HEK293 (cell line): ENCODE measurements around the gene CCDC122.

ENCODE experiments used
- CTCF ChIA-PET: fragments of 350-600 bp; formaldehyde crosslinking; extraction: SDS; loops from one replicate; lab custom pipeline; 2021; ENCODE audit warnings: antibody characterized with exemption; lab: Yijun Ruan, JAX
- POLR2A ChIA-PET: fragments of 300-600 bp; formaldehyde crosslinking; extraction: SDS; loops from one replicate; lab custom pipeline; 2020; ENCODE audit warnings: antibody characterized with exemption, inconsistent platforms; lab: Yijun Ruan, JAX
- H3K27ac ChIP-seq: fragments of 200-500 bp; sonication (Bioruptor generic); 2 replicates; pipeline ENCODE4 v1.5.1; 2014; ENCODE audit warnings: low read depth, low read length, control low read depth, inconsistent platforms; ENCODE audit errors: extremely low read depth
- H3K36me3 ChIP-seq, 2 experiments: fragments of 200-500 bp in 1 of 2; sonication (Bioruptor generic) in 1 of 2; 1 replicate in 1 of 2; 2 replicates in 1 of 2; pipeline ENCODE4 v1.5.1; 2014 to 2017; ENCODE audit warnings: inconsistent platforms in 2 of 2, low read length in 2 of 2; ENCODE audit not compliant: control insufficient read depth in 2 of 2, insufficient read depth in 1 of 2
- H3K4me1 ChIP-seq: fragments of 200-500 bp; sonication (Bioruptor generic); 2 replicates; pipeline ENCODE4 v1.5.1; 2014; ENCODE audit warnings: mild to moderate bottlenecking, low read length, inconsistent platforms; ENCODE audit not compliant: control insufficient read depth, insufficient read depth
- H3K4me3 ChIP-seq: 2 replicates; pipeline ENCODE4 v1.5.1; 2011; ENCODE audit warnings: low read depth, mild to moderate bottlenecking, control low read depth, low read length, moderate library complexity
- H3K9me3 ChIP-seq: fragments of 200-500 bp; sonication (Bioruptor generic); 2 replicates; pipeline ENCODE4 v1.5.1; 2014; ENCODE audit warnings: low read depth, low read length, inconsistent platforms; ENCODE audit not compliant: control insufficient read depth, insufficient read depth
- BCL6B ChIP-seq: fragments of 450-650 bp; formaldehyde crosslinking; IDR thresholded peaks from 2 replicates; pipeline ENCODE4 v1.5.1; 2017; ENCODE audit warnings: missing biosample characterization, missing genetic modification characterization
- GLI2 ChIP-seq: fragments of 450-650 bp; formaldehyde crosslinking; IDR thresholded peaks from 2 replicates; pipeline ENCODE4; 2017; ENCODE audit warnings: missing biosample characterization, missing genetic modification characterization, low read depth, borderline replicate concordance
- KLF9 ChIP-seq: fragments of 450-650 bp; formaldehyde crosslinking; IDR thresholded peaks from 2 replicates; pipeline ENCODE4 v1.5.1; 2016; ENCODE audit warnings: missing biosample characterization, missing genetic modification characterization, low read depth
- OSR2 ChIP-seq: fragments of 450-650 bp; formaldehyde crosslinking; IDR thresholded peaks from 2 replicates; pipeline ENCODE4 v1.5.1; 2016; ENCODE audit warnings: missing biosample characterization, missing genetic modification characterization
- PRDM1 ChIP-seq: fragments of 450-650 bp; formaldehyde crosslinking; IDR thresholded peaks from 2 replicates; pipeline ENCODE4; 2016; ENCODE audit warnings: missing biosample characterization, missing genetic modification characterization
- SP2 ChIP-seq: fragments of 450-650 bp; formaldehyde crosslinking; IDR thresholded peaks from 2 replicates; pipeline ENCODE4 v1.5.1; 2016; ENCODE audit warnings: missing biosample characterization, missing genetic modification characterization
- TCF7L2 ChIP-seq: IDR thresholded peaks from 2 replicates; pipeline ENCODE4 v1.6.1; 2011; ENCODE audit warnings: low read depth, mild to moderate bottlenecking, inconsistent platforms, low read length, moderate library complexity, borderline replicate concordance
- ZBTB26 ChIP-seq: fragments of 450-650 bp; formaldehyde crosslinking; optimal IDR thresholded peaks from 2 replicates; pipeline ENCODE3; 2016; ENCODE audit warnings: missing biosample characterization, mild to moderate bottlenecking, missing genetic modification characterization
- ZNF133 ChIP-seq: fragments of 450-650 bp; formaldehyde crosslinking; IDR thresholded peaks from 2 replicates; pipeline ENCODE4 v1.5.1; 2016; ENCODE audit warnings: missing biosample characterization, missing genetic modification characterization
- ZNF174 ChIP-seq: fragments of 450-650 bp; formaldehyde crosslinking; IDR thresholded peaks from 2 replicates; pipeline ENCODE4 v1.5.0; 2017; ENCODE audit warnings: missing biosample characterization, mild to moderate bottlenecking, missing genetic modification characterization
- ZNF211 ChIP-seq: fragments of 450-650 bp; formaldehyde crosslinking; IDR thresholded peaks from 2 replicates; pipeline ENCODE4 v1.5.1; 2016; ENCODE audit warnings: low read depth, missing biosample characterization, missing genetic modification characterization
- ZNF24 ChIP-seq: fragments of 450-650 bp; formaldehyde crosslinking; IDR thresholded peaks from 2 replicates; pipeline ENCODE4 v1.5.1; 2016; ENCODE audit warnings: missing biosample characterization, missing genetic modification characterization
- ZNF274 ChIP-seq, 2 experiments: fragments of 200-500 bp in 1 of 2; fragments of 450-650 bp in 1 of 2; sonication (Bioruptor generic) in 1 of 2; formaldehyde crosslinking in 1 of 2; IDR thresholded peaks; 2 replicates each; pipeline versions ENCODE4 v1.5.1 to v1.6.1; 2014 to 2016; ENCODE audit warnings: borderline replicate concordance in 1 of 2, inconsistent platforms in 1 of 2, low read length in 1 of 2, missing biosample characterization in 1 of 2, missing genetic modification characterization in 1 of 2
- ZNF341 ChIP-seq: fragments of 450-650 bp; formaldehyde crosslinking; IDR thresholded peaks from 2 replicates; pipeline ENCODE4; 2016; ENCODE audit warnings: low read depth, missing biosample characterization, missing genetic modification characterization
- ZNF354C ChIP-seq: fragments of 450-650 bp; formaldehyde crosslinking; IDR thresholded peaks from 2 replicates; pipeline ENCODE4 v1.5.1; 2016; ENCODE audit warnings: missing biosample characterization, missing genetic modification characterization, low read depth, borderline replicate concordance
- ZNF426 ChIP-seq: fragments of 450-650 bp; formaldehyde crosslinking; IDR thresholded peaks from 2 replicates; pipeline ENCODE4 v1.5.1; 2017; ENCODE audit warnings: missing biosample characterization, missing genetic modification characterization, mild to moderate bottlenecking, inconsistent platforms, moderate library complexity
- ZNF48 ChIP-seq: fragments of 450-650 bp; formaldehyde crosslinking; IDR thresholded peaks from 2 replicates; pipeline ENCODE4 v1.5.1; 2016; ENCODE audit warnings: missing biosample characterization, missing genetic modification characterization
- ZNF488 ChIP-seq: fragments of 450-650 bp; formaldehyde crosslinking; IDR thresholded peaks from 2 replicates; pipeline ENCODE4 v1.5.1; 2016; ENCODE audit warnings: missing biosample characterization, missing genetic modification characterization
- ZNF530 ChIP-seq: fragments of 450-650 bp; formaldehyde crosslinking; IDR thresholded peaks from 2 replicates; pipeline ENCODE4 v1.5.1; 2016; ENCODE audit warnings: low read depth, missing biosample characterization, missing genetic modification characterization
- ZNF558 ChIP-seq: fragments of 450-650 bp; formaldehyde crosslinking; IDR thresholded peaks from 2 replicates; pipeline ENCODE4 v1.5.1; 2016; ENCODE audit warnings: missing biosample characterization, missing genetic modification characterization
- ZNF629 ChIP-seq: fragments of 450-650 bp; formaldehyde crosslinking; IDR thresholded peaks from 2 replicates; pipeline ENCODE4 v1.5.1; 2017; ENCODE audit warnings: missing biosample characterization, missing genetic modification characterization
- ZNF701 ChIP-seq: fragments of 450-650 bp; formaldehyde crosslinking; IDR thresholded peaks from 2 replicates; pipeline ENCODE4 v1.5.1; 2016; ENCODE audit warnings: missing biosample characterization, missing genetic modification characterization
- ZNF776 ChIP-seq: fragments of 450-650 bp; formaldehyde crosslinking; IDR thresholded peaks from 2 replicates; pipeline ENCODE4 v1.5.0; 2017; ENCODE audit warnings: missing biosample characterization, missing genetic modification characterization, borderline replicate concordance
- ZNF785 ChIP-seq: fragments of 450-650 bp; formaldehyde crosslinking; IDR thresholded peaks from 2 replicates; pipeline ENCODE4 v1.5.1; 2016; ENCODE audit warnings: missing biosample characterization, missing genetic modification characterization
- ZNF837 ChIP-seq: fragments of 450-650 bp; formaldehyde crosslinking; IDR thresholded peaks from 2 replicates; pipeline ENCODE4 v1.5.1; 2016; ENCODE audit warnings: missing biosample characterization, missing genetic modification characterization

Gene CCDC122

GRCh38 chr13:43924549-43925245, 45.2 kb upstream of the CCDC122 start (continued):
- no peak for TF ChIP-seq KLF9 (tag by site-specific recombination)
- TF ChIP-seq, all 188 proteins: peak for 0

GRCh38 chr13:43920965-43921674, 41.6 kb upstream of the CCDC122 start:
- Histone ChIP-seq H3K4me3 (no peak overlapping the region), H3K9me3 (no peaks in the 10 kb centered on the region), H3K27ac (no peak overlapping the region)
- TF ChIP-seq ZNF530 (tag by site-specific recombination) (no peak), ZNF341 (tag by site-specific recombination) (no peak), ZNF629 (tag by site-specific recombination) (no peak), KLF9 (tag by site-specific recombination) (no peak), GLI2 (no peak), ZNF354C (no peak), ZNF274 (IDR thresholded peaks at IDR 0.05; ENCODE audit: low read length) (no peak), ZNF274 (tag by site-specific recombination; IDR thresholded peaks at IDR 0.05; ENCODE audit: borderline replicate concordance) (no peak), ZBTB26 (tag by site-specific recombination) (no peak), ZNF558 (tag by site-specific recombination) (no peak), SP2 (tag by site-specific recombination) (no peak), BCL6B (tag by site-specific recombination) (no peak), ZNF48 (tag by site-specific recombination) (no peak), ZNF24 (no peak), ZNF426 (tag by site-specific recombination) (no peak), ZNF785 (tag by site-specific recombination) (no peak)
- TF ChIP-seq, all 188 proteins: peak for 0
- CTCF ChIA-PET, result interaction anchor here (0.6 kb wide), 1 partner anchor 386 kb away, joined by 4 read pairs; no protein-coding TSS in a partner anchor
- no peaks in the 10 kb centered on the region for H3K36me3 ChIP-seq
- POLR2A ChIA-PET, result no interaction called here
- no peaks in the 10 kb centered on the region for H3K4me1 ChIP-seq

- TF ChIP-seq ZNF837 (no peak), ZNF211 (tag by site-specific recombination) (no peak), ZNF776 (tag by site-specific recombination) (no peak), ZNF488 (tag by site-specific recombination) (no peak), ZNF174 (no peak), ZBTB26 (tag by site-specific recombination) (no peak), ZNF133 (tag by site-specific recombination) (no peak), TCF7L2 (no peak), OSR2 (tag by site-specific recombination) (no peak), ZNF701 (no peak), PRDM1 (no peak)
- TF ChIP-seq, all 188 proteins: peak for 0
- no peak overlapping the region for H3K27ac ChIP-seq
- ChIA-PET CTCF (no interaction called here), POLR2A (no interaction called here)
- H3K4me3 ChIP-seq, result no peak overlapping the region
- no peaks in the 10 kb centered on the region for H3K36me3 ChIP-seq
- no peaks in the 10 kb centered on the region for H3K9me3 ChIP-seq
- H3K4me1 ChIP-seq, result no peaks in the 10 kb centered on the region
Measured at GRCh38 chr13:43918636-43919035, 39.1 kb upstream of the CCDC122 start.
